CD4-positive, alpha-beta T cell treated with Interleukin-4 for 1 hour (primary cell): ENCODE measurements around the gene GPR42.
A peak's percentile ranks its signal among the peaks of the same experiment; 100 is the strongest.

Experiments used
- DNase-seq, 2 donors: peaks; one replicate each; pipeline ENCODE4 v3.0.0-alpha.2; 2020 to 2022

GPR42 gene, protein sequence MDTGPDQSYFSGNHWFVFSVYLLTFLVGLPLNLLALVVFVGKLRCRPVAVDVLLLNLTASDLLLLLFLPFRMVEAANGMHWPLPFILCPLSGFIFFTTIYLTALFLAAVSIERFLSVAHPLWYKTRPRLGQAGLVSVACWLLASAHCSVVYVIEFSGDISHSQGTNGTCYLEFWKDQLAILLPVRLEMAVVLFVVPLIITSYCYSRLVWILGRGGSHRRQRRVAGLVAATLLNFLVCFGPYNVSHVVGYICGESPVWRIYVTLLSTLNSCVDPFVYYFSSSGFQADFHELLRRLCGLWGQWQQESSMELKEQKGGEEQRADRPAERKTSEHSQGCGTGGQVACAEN

DNA sequence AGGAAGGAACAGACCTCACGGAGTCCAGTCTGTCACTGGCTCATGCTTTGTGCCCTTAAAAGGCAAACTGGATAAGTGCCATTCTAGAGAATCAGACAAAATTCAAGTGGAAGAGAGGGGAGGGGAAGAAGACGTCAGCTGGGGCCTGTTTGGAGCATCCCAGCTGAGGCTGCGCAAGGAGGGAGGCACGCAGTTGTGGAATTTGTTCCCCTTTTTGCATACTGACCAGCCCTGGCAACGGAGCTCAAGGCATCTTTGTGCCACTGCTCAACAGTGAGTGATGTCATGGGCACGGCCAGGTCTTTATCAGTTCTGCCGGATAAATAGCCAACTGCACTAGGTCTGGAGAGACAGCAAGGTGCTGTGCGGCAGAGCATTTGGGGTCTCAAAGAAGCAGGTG is at the start of gene GPR42:
Gene GPR42, plus strand, starts transcription at position 347 of the 400 bp plus-strand sequence. CDS start 292 bp downstream, outside the sequence.
- no peak for DNase-seq

DNA sequence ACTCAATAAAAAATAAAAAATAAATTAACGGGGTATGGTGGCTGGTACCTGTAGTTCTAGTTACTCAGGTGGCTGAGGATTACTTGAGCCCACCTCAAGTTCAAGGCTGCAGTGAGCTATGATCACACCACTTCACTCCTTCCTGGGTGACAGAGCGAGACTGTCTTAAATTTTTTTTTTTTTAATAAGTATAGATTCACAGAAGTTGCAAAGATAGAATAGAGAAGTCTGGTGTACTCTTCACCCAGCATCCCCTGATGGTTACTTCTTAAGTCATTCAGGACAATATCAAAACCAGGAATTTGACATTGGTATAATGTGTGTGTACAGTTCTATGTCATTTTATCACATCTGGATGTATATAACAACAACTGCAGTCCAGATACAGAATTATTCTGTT is 49.6 kb upstream of the GPR42 start:
- no peak for DNase-seq

DNA sequence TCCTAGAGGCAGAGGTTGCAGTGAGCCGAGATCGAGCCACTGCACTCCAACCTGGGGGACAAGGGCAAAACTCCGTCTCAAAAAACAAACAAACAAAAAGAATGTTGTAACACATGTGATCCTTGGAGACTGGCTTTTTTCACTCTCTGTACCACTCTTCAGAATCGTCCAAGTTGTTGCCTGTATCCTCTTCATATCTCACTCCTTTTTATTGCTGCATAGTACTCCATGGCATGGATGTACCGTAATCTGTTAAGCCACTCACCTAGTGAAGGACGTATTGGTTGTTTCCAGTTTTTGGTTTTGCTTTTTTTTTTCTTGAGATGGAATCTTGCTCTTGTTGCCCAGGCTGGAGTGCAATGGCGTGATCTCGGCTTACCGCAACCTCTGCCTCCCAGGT is 48.9 kb upstream of the GPR42 start:
- no peak for DNase-seq

DNA sequence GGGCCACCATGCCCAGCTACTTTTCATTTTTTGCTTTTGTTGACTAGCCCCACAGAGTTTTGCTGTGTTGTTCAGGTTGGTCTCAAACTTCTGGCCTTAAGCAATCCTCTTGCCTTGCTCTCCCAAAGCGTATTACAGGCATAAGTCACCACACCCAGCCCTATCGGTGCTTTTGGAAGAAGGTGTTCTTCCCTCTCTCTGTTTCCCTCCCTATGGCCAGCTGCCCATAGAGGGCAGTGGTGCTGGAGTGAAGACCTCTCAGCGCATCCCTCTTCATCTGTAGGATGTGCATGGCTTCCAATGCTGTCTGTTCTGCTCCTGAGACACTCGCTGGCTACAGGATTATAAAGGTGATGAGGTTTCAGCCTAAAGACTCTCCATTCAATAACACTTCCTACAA is 43.2 kb upstream of the GPR42 start:
- no peak for DNase-seq

DNA sequence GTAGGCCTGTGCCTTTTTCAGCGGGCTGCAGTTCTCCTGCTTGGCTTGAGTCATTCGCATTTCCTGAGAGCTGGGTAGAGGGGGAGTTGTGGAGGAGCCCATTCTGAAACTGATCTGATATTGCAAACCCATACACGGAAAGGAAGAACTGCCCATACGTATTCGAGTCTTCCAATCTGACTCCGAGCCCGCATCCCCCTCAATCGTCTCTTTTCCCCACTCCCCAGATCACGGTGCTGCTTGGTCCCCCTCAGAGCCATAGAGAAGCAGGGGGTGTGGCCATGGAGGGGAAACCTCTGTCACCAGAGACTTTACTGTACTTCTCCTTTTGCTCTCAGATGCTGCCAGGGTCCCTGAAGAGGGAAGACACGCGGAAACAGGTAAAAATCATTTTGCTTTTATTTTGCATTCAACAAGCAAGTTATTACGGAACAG is 42.0 kb upstream of the GPR42 start, which contains the start of gene CD22:
Gene CD22, plus strand, starts transcription at position 337 of the 435 bp plus-strand sequence. CDS start 2,854 bp downstream, outside the sequence.
- peak in 1 of 2 donors; percentile 66 for DNase-seq

DNA sequence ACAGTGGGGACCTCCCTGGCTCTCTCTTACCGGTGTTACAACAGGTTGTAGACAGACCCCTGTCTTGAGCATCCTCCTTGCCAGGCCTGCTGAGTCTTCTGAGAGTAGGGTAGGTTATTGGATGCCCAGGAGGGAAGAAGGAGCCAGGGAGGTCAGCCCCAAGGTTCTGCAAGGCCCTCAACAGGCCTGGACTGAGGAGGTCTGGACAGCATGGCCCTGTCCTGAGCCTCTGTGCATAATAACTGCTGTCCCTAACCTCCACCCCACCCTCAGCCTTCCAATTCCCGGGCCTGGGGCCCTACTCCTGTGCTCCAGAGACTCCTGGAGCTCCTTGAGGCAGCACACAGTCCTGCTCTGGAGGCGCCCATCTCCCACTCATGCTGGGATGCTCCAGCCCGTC is 41.5 kb upstream of the GPR42 start:
- DNase-seq = no peak

DNA sequence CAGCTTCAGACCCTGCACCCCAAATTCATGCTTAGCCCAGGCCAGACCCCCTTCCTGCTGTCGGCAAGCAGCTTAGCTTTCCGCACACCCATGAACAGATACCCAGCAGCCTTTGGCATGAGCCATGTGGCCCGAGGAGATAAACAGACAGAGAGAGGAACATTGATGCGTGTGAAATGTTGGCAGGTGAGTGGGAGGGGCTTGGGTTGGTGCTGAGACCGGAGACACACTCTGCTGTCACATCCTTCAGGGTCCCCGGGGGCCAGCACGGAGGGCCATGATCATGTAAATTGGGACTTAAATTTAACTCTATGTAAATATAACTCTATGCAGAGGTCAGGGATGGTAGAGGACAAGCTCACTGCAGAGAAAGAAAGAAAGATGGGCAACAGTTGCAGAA is 40.4 kb upstream of the GPR42 start:
- peak in 1 of 2 donors; percentile 83 for DNase-seq

DNA sequence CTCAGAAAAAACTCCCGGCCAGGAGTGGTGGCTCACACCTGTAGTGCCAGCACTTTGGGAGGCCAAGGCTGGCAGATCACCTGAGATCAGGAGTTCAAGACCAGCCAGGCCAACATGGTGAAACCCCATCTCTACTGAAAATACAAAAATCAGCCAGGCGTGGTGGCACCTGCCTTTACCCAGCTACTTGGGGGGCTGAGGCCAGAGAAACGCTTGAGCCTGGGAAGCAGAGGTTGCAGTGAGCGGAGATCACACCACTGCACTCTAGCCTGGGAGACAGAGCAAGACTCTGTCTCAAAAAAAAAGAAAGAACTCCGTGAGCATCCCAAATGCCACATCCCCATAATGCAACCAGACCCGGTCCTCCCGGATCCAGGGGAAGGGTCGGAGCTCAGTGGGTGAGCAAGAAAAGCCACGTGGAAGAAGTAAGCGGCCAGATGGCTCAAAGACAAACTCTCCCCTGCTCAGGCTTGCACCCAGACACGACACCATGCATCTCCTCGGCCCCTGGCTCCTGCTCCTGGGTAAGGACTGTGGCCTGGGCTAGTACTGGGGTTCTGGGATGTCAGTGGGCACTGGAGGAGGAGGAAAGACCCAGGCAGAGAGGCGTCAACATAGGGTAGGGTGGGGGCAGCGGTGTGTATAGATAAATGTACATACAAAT is 39.2 kb upstream of the GPR42 start:
- no peak for DNase-seq

DNA sequence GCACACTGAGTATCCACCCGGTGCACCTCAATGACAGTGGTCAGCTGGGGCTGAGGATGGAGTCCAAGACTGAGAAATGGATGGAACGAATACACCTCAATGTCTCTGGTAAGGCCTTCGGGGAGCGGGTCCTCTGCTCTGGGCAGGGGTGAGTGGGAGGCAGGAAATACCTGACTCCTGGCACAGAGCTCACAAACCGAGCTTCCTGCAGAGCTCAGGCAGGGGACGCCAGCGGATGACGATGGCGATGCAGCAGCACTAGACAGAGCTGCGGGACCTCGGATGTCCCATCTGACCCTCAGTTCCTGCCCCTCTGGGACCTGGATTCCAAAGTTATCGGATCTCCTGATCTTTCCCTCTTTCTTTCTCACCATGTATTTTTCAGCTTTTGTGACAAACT is 38.1 kb upstream of the GPR42 start:
- DNase-seq = no peak

DNA sequence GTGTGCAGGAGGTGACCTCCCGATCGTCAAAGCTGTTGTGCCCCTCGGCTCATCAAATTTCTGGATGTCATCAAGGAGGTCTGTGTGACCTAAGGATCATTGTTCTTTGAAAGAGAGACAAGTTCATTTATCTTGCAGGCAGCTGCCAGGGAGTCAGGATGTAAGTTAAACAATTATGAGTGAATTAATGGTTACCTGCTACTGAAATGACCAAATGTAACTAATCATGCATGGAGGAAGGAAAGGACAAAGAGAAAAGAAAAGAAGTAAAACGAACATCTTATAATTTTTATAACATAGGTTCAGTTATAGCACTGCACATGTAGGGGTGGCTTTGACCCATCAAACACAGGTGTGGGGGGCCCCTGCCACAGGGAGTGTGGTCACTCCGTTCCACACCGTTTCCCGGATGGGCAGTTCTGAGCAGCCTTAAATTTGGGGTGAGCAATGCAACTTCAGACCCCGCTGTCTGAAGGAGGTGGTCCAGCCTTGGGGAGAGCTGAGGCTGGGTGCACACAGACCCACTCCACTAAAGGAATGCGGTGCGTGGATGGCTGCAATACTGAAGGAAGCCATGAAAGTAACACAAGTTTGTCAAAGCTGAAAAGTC is 36.6 kb upstream of the GPR42 start:
- DNase-seq = no peak

DNA sequence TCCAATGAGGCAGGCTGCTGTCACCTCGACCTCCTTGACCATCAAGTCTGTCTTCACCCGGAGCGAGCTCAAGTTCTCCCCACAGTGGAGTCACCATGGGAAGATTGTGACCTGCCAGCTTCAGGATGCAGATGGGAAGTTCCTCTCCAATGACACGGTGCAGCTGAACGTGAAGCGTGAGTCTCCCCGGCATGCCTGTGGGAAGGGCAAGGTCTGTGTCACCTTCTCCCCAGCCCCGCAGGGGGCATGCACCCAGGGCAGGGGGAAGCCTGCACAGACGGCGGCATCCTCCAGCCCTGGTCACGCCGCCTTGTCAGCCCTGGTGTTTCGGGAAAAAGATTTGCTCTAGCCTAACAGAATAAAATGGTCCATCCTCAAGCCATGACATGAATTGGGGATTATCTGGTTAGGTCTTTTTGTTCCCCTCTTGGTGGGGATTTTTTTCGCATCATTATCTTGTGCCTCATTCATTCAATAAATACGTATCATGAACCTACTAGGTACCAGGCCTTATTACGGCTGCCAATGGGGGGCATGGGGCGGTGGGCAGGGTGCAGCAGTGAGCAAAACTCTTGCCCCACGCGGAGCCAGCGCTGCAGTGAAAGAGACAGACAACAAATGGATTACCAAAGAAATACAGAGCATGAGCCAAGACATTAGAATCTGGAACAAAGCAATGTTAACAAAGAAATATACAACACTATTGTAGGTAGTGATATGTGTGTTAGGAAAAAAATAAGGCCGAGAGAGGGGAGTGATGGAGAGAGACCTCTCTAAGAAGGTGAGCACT is 34.5 kb upstream of the GPR42 start:
- no peak for DNase-seq

DNA sequence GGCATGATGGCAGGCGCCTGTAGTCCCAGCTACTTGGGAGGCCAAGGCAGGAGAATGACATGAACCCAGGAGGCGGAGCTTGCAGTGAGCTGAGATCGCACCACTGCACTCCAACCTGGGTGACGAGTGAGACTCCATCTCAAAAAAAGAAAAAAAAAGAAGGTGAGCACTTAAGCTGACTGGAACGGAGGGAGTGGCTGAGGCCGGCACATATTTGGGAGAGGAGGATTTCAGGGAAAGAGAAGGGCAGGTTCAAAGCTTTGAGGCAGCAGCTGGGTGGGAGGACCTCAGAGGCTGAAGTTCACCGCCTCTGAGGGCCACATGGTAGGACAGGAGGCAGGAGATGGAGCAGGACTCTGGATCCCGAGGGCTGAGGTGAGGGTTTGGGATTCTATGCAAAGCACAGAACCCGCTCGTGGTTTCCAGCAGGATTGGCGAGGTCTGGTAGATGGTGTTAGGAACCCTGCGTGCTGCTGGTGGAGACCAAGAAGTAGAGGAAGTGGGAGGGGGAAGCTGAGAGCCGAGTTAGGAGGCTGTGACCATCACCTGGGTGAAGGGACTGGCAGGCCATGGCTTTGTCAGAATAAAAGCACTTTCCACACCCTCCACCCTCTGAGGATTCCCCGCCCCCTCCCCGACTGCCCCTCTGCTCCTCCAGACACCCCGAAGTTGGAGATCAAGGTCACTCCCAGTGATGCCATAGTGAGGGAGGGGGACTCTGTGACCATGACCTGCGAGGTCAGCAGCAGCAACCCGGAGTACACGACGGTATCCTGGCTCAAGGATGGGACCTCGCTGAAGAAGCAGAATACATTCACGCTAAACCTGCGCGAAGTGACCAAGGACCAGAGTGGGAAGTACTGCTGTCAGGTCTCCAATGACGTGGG is 33.5 kb upstream of the GPR42 start:
- DNase-seq = no peak

DNA sequence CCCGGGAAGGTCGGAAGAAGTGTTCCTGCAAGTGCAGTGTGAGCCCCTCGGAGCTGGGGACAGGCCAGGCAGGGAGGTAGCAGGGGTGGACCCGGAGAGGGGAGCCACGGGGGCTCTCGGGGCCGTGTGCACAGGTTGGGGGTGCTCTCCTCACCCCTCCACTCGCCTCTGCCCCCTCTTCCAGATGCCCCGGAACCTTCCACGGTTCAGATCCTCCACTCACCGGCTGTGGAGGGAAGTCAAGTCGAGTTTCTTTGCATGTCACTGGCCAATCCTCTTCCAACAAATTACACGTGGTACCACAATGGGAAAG is 32.9 kb upstream of the GPR42 start:
- DNase-seq = no peak

DNA sequence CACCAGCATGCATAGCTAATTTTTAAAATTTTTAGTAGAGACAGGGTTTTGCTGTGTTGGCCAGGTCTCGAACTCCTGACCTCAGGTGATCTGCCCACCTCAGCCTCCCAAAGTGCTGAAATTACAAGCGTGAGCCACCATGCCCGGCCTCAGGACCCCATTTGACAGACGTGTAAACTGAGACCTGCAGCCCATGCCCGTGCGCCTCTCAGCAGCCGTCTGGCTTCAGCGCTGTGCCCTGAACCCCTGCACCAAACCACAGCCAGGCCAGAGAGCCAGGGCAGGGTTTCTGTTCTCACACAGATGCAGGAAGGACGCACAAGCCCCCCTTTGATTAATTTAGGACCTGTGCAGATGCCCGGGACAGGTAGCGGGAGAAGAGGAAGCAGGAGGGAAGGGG is 30.4 kb upstream of the GPR42 start:
- no peak for DNase-seq

DNA sequence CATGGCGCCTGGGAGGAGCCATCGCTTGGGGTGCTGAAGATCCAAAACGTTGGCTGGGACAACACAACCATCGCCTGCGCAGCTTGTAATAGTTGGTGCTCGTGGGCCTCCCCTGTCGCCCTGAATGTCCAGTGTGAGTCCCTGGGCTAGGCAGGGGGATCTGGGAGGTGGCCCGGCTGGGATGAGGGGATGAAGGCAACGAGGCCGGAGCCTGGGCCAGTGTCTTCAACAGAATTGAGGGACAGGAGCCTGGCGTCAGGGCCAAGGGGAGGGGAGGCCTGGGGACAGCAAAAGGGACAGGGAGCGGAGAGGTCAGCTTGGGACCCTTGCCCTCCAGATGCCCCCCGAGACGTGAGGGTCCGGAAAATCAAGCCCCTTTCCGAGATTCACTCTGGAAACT is 29.9 kb upstream of the GPR42 start:
- DNase-seq = no peak

DNA sequence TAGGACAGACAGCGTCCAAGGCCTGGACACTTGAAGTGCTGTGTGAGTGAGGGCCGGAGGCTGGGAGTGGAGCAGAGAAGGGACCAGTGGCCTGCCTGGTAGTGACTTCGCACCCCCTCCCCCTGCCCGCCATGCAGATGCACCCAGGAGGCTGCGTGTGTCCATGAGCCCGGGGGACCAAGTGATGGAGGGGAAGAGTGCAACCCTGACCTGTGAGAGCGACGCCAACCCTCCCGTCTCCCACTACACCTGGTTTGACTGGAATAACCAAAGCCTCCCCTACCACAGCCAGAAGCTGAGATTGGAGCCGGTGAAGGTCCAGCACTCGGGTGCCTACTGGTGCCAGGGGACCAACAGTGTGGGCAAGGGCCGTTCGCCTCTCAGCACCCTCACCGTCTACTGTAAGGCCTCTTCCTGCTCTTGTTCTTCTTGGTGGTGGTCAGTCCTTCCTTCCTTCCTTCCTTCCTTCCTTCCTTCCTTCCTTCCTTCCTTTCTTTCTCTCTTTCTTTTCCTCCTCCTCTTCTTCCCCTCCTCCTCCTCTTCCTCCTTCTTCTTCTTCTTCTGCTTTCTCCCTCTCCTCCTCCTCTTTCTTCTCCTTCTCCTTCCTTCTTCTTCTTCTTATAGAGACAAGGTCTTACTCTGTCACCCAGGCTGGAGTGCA is 29.2 kb upstream of the GPR42 start:
- no peak for DNase-seq

DNA sequence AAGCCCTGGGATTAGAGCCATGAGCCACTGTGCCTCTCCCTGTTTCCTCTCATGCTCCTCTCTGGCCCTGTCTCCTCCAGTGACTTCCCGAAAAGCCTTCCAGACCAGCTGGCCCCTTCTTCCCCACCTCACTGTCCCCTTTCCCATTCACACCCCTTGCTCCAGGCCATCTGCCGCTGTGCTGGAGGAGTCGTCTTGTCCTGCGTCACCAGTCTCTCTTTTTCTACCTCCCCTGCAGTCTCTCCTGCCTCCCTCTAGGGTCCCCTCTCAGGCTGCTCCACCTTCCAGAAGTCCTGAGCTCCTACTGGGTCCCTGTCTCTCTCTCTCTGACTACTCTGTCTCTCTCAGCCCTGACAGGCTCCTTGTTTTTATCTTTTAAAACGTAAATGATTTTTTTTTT is 28.4 kb upstream of the GPR42 start:
- no peak for DNase-seq

DNA sequence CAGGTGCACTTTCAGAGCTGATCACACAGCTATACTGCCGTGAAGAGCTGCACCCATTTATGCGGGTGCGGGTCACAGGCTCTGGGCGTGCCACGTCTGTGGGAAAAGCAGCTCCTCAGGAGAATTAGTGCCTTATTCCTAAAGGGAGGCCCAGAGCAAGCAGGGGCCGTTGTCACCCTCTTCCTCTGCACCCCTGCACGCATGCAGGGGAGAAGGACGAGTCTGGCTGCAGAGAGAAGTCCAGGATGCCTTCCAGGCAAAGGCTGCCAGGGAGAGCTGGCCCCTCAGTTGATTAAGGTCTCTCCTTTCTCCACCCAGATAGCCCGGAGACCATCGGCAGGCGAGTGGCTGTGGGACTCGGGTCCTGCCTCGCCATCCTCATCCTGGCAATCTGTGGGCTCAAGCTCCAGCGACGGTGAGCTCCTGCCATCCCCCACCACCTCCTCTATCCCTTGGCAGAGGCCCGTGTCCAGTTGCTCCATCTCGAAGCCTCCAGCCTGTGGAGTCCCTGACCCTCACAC is 26.3 kb upstream of the GPR42 start:
- DNase-seq = no peak

DNA sequence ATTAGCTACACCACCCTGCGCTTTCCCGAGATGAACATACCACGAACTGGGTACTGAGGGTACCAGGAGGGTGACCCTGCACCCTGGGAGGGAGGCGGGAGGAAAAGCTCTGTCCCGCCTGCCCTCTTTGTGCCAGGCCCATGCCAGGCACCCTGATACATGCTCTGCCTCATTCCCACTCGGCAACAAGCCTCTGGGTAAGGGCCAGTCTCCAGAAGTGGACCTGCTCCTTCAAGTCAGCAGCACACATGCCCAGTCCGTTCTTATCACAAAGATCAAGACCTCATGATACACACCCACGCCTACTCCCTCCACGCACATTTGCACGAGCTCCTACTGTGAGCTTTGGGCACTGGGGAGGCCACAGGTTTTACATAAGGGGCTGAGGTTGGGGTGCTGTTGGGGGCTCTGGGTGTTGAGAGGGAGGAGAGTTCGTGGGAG is 25.2 kb upstream of the GPR42 start:
- no peak for DNase-seq

DNA sequence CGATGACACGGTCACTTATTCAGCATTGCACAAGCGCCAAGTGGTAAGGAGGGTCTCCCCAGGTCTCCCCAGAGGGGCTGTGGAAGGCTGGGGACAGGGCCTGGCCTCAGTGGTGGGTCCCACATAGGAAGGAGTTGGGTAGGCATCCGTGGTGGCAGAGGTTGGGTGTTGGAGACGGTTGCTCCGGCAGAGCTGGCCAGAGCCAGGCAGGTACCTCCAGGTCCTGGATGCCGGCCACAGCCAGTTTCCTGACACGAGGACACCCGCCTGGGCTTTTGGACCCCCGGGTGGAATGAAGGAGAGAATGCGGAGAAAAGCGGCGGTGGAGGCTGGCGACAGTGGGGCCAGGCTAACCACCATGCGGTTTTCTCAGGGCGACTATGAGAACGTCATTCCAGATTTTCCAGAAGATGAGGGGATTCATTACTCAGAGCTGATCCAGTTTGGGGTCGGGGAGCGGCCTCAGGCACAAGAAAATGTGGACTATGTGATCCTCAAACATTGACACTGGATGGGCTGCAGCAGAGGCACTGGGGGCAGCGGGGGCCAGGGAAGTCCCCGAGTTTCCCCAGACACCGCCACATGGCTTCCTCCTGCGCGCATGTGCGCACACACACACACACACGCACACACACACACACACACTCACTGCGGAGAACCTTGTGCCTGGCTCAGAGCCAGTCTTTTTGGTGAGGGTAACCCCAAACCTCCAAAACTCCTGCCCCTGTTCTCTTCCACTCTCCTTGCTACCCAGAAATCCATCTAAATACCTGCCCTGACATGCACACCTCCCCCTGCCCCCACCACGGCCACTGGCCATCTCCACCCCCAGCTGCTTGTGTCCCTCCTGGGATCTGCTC is 24.4 kb upstream of the GPR42 start:
- DNase-seq = peak; percentile 83 to 84
